ENCODE data around the gene GCNT1.
"Not testable (repeated sequence)": the region's sequence is repeated elsewhere in the genome, so short reads cannot be mapped to it uniquely, and the experiment has no call there.

The GCNT1 gene

DNA sequence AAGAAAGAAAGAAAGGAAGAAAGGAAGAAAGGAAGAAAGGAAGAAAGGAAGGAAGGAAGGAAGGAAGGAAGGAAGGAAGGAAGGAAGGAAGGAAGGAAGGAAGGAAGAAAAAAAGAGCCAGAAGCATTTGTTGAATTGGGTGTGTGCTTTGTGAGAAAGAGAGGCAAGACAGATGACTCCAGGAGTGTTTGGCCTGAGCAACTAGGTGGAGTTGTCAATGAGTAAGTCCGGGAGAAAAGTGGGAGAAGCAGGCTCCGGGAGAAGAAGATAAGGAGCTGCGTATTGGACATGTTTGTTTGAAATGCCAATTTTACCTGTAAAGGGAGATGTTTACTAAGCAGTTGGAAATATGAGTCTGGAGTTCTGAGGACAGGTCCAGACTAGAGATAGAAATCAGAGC, 15.1 kb upstream of the GCNT1 start:
- no peak for DNase-seq (ENCODE audit: low spot score)

DNA sequence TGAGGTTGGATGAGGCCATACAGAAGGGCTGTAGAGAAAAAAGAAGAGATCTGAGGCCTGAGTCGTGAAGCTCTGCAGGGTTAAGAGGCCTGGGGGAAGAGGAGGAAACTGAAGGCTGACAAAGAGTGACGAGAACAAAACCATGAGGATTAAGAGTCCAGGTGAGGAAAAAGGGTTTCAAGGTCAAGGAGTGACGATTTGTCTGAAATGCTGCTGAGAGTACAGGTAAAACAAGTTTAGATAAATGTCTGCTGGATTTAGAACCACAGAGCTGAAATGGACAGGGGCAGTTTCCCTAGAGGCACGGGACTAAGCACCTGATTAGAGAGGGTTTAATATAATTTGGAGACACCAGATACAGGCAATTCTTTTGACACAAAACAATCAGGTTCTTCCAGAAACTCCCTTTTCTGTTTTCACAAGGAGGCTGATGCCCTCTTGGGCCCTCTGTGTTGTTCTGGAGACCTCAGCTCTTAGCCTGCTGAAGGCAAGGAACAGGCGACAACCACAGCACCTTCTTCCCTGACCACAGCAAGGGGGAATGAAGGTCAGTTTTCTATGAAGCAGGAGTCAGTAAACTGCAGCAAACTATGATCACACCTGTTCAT, 14.6 kb upstream of the GCNT1 start:
- no peak for DNase-seq (ENCODE audit: low spot score)

DNA sequence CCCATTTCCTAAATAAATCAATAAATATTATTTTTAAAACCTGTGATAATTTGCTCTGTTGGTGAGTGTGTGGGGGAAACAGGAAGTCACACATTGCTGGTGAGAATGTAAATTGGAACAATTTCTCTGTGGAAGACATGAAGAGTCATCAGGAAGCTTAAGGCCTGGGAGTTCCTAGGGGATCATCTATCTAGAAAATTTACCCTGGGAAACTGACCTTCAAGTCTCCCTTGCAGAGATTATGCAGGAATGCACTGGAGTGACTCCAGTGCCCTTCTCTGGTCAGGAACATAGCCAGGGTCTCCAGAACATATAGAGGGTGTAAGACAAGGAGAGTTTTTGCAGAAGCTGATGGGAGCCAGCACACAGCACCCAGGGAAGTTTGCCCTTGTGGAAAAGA, 13.0 kb upstream of the GCNT1 start:
- DNase-seq (ENCODE audit: low spot score) = no peak

DNA sequence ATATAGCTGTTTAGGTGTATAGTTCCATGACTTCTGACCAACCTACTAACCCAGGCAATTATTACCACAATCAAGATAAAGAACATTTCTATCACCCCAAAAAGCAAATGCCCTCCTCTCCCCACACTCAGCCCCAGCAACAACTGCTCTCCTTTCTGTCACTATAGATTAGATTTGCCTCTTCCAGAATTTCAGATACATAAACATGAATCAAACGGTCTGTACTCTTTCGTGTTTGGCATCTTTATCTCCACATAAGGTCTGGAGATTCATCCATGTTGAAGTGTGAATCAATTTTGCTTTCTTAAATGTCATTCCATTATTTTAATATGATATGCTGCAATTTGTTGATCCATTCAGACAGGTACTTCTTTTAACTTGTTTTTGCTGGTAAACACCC, 10.5 kb upstream of the GCNT1 start:
- no peak for DNase-seq (ENCODE audit: low spot score)

DNA sequence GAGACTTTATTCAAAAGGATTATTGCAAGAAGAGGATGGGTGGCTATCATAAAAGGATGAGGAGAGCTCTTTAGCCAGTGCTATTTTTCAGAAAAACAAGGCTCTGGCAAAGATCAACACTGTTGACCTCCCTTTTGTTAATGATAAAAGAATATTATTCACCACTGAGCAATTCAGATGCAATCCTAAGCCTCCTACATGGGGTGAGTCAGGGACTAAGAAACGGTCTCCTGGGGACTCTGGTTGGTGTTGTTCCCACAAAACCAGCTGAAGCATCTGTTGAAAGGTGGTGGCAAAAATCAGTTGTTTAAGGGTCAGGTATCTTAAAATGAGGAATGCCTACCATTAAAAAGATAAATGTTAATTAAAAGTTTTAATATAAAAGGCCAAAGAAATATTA, 7.7 kb upstream of the GCNT1 start:
- no peak for DNase-seq (ENCODE audit: low spot score)

DNA sequence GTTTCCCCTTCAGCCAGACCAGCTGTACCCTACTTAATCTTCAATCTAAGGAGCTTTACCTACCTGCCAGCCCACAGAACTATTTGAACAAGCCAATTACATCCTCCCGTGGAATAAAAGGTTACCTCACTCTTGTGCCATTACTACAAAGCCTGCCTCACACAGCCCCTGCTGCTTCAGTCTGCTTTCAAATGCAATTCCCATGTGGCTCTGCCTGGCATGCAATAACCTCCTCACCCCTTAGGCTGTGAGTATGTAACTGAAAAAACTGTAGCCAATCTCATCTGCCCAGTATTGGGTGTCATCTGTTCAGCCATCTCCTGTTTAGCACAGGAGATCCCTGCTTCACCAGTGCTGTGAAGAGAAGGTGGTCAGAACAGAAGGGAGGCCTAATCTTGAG, 6.1 kb upstream of the GCNT1 start:
- no peak for DNase-seq (ENCODE audit: low spot score)

DNA sequence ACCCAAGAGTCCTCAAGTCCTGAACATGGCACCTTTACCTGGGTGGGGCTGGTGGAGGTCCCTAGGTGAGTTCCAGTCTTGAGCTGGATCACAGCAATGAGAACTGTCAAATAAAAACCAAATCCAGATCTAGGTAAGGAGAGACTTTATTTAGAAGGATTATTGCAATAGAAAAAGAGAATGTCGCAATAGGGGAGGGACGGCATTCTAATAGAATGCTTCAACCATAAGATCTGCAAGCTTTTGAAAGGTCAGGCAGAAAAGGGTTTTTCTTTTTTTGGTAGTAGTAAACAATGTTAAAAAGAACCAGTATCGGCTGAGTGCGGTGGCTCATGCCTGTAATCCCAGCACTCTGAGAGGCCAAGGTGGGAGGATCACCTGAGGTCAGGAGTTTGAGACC, 5.2 kb upstream of the GCNT1 start:
- DNase-seq (ENCODE audit: low spot score) = no peak

DNA sequence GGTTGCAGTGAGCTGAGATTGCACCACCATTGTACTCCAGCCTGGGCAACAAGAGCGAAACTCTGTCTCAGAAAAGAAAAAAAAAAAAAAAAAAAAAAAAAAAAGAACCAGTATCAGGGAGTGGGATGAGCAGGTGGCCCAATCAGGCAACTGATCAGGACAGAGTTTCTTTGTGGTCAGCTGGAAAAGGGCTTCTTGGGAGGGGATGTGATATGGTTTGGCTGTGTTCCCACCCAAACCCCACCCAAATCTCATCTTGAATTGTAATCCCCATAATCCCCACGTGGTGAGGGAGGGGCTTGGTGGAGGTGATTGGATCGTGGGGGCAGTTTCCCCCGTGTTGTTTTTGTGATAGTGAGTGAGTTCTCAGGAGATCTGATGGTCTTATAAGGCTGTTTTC, 4.7 kb upstream of the GCNT1 start:
- DNase-seq (ENCODE audit: low spot score) = no peak

DNA sequence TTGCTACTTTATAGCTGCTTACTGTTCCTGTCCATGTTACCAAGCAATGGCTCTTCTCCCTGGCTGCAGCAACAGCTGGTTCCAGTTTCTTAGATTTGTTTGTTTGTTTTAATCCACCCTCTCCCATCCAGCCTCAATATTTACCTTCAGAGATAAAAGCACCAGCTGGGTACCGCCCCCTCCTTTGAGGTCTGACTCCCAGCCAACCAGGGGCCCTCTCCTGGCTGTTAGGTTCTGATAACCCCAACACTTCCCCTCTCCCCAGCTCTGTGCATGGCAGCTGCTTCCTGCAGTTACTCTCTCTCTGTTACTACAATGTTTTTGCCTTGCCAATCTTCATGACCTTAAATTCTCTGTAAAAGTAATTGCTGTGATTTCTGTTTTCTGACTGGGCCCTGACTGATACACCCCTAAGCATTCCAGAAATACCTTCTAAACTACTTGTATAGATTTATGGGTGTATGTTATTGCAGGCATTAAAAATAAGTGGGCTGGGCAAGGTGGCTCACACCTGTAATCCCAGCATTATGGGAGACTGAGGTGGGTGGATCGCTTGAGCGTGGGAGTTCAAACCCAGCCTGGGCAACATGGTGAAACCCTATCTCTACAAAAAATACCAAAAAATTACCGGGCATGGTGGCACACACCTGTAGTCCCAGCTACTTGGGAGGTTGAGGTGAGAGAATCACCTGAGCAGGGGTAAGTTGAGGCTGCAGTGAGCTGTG, 2.6 kb upstream of the GCNT1 start:
- peak; percentile 51 for DNase-seq (ENCODE audit: low spot score)

DNA sequence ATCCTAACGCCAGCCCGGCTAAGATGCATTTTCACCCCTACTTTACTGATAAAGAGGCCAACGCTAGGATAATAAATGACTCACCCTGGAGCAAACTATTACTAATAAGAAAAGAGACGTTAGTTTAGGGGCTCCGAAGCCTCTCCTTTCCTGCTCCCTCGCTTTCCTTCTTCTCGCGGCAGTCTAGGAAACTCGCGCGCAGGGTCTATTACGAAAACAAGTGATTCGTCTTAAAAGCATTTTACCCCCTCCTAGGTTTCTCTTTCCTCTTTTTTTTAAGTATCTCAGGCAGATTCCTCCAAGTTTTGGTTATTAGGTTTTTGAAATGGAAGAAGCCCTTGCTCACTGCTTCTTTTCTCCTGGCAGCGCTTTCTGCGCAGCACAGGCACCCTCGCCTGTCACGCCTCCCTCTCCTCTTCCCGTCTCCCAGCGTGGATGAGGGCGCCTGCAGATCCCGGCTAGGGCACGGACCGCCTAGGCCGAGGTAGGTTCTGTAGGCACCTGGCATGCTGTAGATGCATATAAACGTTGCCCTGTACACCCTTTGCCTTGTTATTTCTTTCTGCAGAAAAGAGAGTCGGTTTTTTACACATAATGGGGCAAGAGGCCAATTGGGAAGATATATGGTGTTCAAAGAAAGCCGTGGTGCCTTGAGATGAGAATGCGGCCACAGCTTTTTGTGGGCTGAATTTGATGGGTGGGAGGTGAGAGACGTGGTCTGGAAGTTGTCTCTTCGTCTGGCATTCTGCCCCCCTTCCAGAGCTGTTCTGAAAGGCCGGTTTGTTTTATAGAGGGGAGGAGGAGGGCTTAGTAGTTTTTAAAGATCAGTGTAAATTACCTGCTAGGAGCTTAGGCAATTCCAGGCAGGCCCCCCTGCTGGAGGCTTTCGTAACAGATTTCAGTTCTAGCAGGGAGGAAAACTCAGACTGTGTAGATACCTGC, 983 bp downstream of the GCNT1 start:
- peak; percentile 20 for DNase-seq (ENCODE audit: low spot score)

DNA sequence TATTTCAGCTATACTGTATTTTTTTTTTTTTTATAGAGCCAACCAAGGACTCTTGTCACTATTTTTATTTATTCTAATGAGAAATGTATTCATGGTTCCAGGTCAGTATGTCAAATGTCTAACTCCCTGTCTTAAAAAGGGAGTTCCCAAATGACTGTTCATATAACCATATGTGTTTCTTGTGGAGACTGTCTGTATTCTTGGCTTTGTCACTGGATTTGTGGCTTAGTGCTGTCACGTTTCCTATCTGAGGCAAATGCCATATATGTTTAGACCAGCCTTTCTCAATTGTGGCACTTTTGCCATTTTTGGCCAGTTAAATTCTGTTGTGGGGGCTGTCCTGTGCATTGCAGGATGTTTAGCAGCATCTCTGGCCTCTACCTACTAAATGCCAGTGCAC, 3.1 kb downstream of the GCNT1 start:
- DNase-seq (ENCODE audit: low spot score) = no peak

DNA sequence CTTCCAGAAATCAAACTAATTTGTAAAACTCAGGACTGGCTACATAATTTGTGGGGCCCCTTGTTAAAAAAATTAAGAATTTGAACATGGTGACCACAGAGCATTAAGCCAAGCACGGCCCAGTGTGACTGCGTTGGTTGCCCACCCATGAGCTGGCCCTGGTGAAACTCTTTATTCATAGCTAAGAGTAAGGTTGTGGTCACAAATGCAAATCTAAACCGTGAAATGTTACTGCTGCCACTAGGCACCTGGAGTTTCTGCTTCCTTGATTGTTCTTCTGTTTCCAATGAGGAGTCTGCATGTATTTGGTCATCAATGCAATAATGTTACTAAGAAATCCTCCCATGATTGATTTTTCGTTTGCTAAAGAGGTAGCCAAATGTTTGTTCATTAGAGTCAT, 4.2 kb downstream of the GCNT1 start:
- no peak for DNase-seq (ENCODE audit: low spot score)

DNA sequence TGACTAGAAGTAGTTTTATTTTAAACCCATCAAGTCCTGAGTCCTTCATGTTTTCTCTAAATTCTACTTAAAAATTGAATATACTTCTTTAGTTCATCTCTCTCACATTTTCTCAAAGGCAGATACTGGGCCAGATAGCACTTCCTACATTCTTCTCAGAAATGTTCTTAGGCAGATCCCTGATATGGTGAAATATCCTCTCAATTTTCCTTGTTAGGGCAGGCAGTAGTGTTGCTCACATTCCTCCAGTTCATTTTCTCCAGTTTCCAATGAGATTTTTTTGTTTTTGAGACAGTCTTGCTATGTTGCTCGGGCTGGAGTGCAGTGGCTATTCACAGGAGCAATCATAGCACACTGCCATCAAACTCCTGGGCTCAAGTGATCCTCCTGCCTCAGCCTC, 5.7 kb downstream of the GCNT1 start:
- DNase-seq (ENCODE audit: low spot score) = no peak

DNA sequence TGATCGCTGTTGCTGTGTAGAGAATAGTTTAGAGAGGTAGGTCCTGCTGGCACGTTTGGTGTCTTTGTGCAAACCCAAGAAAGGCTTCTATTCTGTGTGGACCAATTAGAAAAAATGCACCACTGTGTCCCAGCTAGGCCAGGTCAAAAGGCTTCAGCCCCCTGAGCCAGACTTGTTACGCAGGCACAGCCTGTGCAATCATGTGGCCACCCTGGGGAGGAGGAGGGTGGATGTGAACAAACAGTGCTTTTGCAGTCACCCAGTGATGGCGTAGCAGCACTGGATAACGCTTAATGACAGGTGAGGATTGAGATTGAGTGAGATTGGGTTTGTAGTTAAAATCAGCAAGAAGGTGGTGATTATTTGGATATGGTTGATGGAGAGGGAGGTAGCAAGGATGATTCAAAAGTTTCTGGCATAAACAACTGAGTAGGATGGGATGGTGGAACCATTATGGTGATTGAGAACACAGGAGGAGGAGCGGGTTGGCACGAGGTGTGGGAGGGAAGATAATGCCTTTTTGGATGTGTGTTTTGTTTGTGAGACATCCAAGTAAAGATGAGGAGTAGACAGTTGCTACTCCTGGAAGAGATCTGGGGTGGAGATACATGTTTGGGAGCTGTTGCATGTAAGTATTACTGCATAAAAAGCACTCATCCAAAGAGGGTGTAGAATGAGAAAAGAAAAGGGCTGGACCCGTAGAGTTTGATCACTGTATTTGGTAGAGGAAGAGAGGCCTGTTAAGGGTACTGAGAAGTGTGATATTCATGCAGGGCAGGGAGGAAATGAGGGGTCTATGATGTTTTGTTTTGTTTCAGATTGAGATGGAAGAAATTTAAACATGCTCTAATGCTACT, 6.7 kb downstream of the GCNT1 start:
- DNase-seq (ENCODE audit: low spot score) = no peak

DNA sequence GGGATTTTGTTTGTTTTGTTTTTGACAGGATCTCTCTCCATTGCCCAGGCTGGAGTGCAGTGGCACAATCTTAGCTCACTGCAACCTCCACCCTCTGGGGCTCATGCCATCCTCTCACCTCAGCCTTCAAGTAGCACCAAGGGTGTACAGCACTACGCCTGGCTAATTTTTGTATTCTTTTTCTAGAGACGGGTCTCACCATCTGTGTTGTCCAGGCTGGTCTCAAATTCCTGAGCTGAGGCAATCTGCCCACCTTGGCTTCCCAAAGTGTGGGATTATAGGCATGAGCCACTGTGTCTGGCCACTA, 7.3 kb downstream of the GCNT1 start:
- no peak for DNase-seq (ENCODE audit: low spot score)

DNA sequence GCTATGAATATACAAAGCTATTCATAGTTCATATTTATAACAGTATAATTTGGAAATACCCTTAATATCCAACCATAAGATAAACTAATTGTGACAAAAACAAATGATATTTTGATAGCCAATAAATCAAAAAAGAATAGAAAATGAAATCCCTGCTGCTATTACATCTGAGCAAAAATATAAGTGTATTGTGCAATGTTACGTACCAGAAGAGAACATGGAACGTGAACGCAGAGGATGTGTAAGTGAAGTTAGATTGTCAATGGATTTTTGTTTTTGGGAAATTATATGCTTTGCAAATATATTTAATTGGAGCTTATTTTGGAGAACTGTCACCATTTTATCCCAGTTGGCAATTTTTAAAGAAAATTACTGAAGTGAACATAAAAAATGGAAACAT, 15.4 kb downstream of the GCNT1 start:
- DNase-seq (ENCODE audit: low spot score) = no peak

DNA sequence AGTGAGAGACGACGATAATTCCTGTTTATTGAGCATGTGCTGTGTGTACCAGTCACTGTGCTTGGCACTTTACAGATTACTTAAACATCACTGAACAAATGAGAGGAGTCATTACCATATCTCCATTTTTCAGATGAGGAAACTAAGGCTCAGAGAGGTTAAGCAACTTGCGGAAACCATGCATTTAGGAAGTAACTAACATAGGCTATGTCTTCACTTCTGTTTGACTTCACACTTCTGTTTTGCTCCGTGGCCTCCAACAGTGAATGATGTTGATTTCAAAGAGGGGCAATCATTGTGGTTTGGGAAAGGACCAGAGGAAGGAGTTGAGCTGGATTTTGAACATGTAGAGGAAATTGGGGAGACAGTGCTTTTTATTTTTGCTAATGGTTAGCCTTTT, 16.7 kb downstream of the GCNT1 start:
- DNase-seq (ENCODE audit: low spot score) = no peak

DNA sequence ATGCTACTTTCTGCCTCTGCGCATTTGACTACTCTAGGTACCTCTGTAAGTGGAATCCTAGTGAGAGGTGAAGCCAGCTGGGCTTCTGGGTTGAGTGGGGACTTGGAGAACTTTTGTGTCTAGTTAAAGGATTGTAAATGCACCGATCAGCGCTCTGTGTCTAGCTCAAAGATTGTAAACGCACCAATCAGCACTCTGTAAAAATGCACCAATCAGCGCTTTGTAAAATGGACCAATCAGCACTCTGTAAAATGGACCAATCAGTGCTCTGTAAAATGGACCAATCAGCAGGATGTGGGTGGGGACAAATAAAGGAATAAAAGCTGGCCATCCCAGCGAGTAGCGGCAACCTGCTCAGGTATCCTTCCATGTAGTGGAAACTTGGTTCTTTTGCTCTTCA, 18.8 kb downstream of the GCNT1 start:
- DNase-seq (ENCODE audit: low spot score) = not testable (repeated sequence)

DNA sequence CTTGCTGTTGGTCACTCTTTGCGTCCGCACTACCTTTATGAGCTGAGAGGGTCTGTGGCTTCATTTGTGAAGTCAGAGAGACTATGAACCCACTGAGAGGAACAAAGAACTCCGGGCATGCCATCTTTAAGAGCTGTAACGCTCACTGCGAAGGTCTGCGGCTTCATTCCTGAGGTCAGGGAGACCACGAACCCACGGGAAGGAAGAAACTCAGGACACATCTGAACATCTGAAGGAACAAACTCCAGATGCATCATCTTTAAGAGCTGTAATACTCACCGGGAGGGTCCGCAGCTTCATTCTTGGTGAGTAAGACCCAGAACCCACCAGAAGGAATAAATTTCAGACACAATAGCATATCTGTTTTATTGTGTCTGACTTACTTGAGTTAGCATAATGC, 19.2 kb downstream of the GCNT1 start:
- no peak for DNase-seq (ENCODE audit: low spot score)

DNA sequence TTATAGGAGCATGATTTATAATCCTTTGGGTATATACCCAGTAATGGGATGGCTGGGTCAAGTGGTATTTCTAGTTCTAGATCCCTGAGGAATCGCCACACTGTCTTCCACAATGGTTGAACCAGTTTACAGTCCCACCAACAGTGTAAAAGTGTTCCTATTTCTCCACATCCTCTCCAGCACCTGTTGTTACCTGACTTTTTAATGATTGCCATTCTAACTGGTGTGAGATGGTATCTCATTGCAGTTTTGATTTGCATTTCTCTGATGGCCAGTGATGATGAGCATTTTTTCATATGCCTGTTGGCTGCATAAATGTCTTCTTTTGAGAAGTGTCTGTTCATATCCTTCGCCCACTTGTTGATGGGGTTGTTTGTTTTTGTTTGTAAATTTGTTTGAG, 20.4 kb downstream of the GCNT1 start:
- DNase-seq (ENCODE audit: low spot score) = not testable (repeated sequence)

DNA sequence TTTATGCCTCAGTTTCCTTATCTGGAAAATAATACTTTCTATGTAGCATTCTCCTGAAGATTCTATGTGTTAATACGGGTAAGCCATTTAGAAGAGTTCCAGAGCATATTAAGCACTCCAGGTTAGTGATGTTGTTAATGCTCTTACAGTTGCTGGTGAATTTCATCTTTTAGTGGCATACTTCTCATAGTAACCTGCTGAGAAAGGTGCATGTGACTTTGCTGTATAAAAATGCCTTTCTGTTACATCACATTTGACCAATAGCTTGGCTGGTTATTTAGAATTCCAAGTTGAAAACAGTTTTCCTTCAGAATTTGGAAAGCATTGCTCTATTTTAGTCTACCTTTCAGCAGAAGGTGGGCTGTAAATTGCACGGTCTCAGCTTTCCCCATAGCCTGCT, 27.2 kb downstream of the GCNT1 start:
- DNase-seq (ENCODE audit: low spot score) = no peak

DNA sequence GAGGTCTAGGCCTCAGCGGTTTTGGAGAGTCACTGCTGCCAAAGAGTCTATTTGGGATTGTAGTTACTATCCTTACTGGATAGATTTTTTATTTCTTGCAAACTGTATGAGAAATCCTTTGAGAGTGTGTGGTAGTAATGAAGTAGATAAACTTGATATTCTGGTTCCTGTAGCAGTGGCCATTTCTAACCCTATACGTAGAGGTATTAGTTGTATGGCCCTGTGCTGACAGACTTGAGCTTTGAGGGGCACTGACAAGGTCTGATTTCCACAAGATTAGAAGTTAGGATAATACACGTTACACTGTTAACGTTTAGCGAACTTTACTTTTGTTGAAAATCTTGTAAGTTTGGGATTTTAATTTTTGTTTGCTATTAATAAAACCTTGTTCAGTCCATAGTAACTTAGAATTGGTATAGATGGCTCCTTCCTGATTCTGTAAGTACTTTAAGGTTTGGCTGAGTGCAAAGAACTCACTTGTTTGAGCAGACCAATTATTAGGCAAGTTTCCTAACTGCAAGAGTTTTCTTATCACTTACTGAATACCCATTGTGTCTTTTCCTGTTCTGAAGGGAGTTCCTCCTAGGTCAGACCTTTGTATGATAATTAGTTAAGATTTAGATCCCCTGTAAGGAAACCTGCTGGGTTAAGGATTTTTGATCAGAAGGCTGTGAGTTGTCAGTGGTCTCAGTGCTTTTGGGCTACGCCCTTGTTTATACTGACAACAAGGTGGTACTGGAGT, 31.4 kb downstream of the GCNT1 start:
- no peak for DNase-seq (ENCODE audit: low spot score)
